Lung (tissue), 12 donors: ENCODE results near the gene DMWD. TPM values are rescaled to one million over a fixed set of nuclear protein-coding genes. Genes with fewer than 3 reads are reported as not detected.

ENCODE experiments used
- ATAC-seq: fragments of 200-7000 bp; cut with Tn5 transposase; one replicate; pipeline ENCODE4 v1.9.1; 2020; ENCODE audit warnings: moderate number of reproducible peaks; ENCODE audit not compliant: insufficient read depth, low FRiP score
- DNase-seq, 3 donors: peaks; one replicate each; pipeline ENCODE4 v3.0.0-alpha.2; 2013 to 2017
- H3K27ac ChIP-seq, 2 donors: one replicate each; pipeline ENCODE4 v1.5.1; 2013; ENCODE audit warnings: mild to moderate bottlenecking in 2 of 2, moderate library complexity in 2 of 2, control low read depth in 1 of 2, inconsistent platforms in 1 of 2, low read depth in 1 of 2, low read length in 1 of 2
- H3K27me3 ChIP-seq, 3 donors: one replicate each; pipeline ENCODE4 v1.5.1; 2013; ENCODE audit warnings: low read length in 2 of 3; ENCODE audit not compliant: control insufficient read depth in 3 of 3, insufficient read depth in 3 of 3
- H3K36me3 ChIP-seq, 4 donors: one replicate each; pipeline ENCODE4 v1.5.1; 2013; ENCODE audit warnings: low read length in 4 of 4, mild to moderate bottlenecking in 1 of 4, moderate library complexity in 1 of 4; ENCODE audit not compliant: control insufficient read depth in 4 of 4, insufficient read depth in 4 of 4
- H3K4me1 ChIP-seq, 5 donors: one replicate each; pipeline ENCODE4 v1.5.1; 2013; ENCODE audit warnings: low read length in 5 of 5, mild to moderate bottlenecking in 2 of 5, moderate library complexity in 1 of 5; ENCODE audit not compliant: control insufficient read depth in 5 of 5, insufficient read depth in 5 of 5
- H3K4me3 ChIP-seq: one replicate; pipeline ENCODE4 v1.5.1; 2013; ENCODE audit warnings: mild to moderate bottlenecking, control low read depth, moderate library complexity
- H3K9ac ChIP-seq, 2 donors: one replicate each; pipeline ENCODE4 v1.5.1; 2013; ENCODE audit warnings: low read length in 2 of 2, control low read depth in 1 of 2; ENCODE audit not compliant: insufficient read depth in 1 of 2
- H3K9me3 ChIP-seq, 4 donors: one replicate each; pipeline ENCODE4 v1.5.1; 2013; ENCODE audit warnings: low read length in 3 of 4, mild to moderate bottlenecking in 1 of 4, moderate library complexity in 1 of 4; ENCODE audit not compliant: control insufficient read depth in 4 of 4, insufficient read depth in 3 of 4
- WGBS, 2 donors: extraction: QIAGEN DNeasy Blood & Tissue Kit; methylation state at CpG; one replicate each; pipeline ENCODE4 v1.1.7; 2013; 5-methylcytosine and 5-hydroxymethylcytosine counted together
- polyA plus RNA-seq, 2 donors: library from polyadenylated mRNA; stranded (reverse); fragments of 200-250 nt; gene quantifications; one replicate each; pipeline ENCODE4 v1.2.1, GENCODE V29; 2013
- total RNA-seq, 2 donors: library from RNA; depleted of rRNA in 1 of 2; stranded (reverse); fragments of >200 nt in 1 of 2; gene quantifications; one replicate each; pipeline ENCODE4 v1.2.1, GENCODE V29; 2014 to 2021
- TF ChIP-seq, protein P1 (sequence below): IDR thresholded peaks from 2 replicates; pipeline ENCODE4 v1.5.1; 2012; ENCODE audit warnings: mild to moderate bottlenecking; ENCODE audit errors: control extremely low read depth, extremely low read depth
- donor health status: control.
- donor health status: control.
- donor health status: Bipolar disorder and iron deficiency.
- donor health status: healthy.
- donor health status: DM: yes; HTN: yes; CAD: no.

DMWD gene
- total and polyA plus RNA-seq, 4 donors, result 21.2 to 58.2 (median 26.9) TPM

DNA sequence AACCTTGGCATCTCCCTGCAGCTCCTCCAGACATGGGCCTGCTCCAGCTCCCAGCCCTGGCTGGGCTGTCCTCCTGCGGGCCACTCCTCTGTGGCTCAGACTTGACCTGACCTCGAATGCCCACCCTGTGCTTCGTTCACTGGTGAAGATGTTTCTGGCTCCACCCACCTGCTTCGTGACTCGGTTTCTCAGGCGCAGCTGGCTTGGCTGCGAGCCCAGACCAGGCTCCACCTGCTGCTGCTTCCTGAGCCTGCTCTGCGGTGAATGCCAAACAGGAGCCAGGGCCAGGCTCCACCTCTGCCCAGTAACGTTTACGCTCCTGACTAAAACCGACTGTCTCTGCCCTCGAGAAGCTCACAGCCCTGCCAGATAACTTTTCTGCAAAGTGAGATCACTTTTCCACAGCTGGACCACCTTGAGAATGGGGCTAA, 31.4 kb upstream of the DMWD start:
- 61 to 81% methylated on average over 12 of the region's 12 CpGs for WGBS, 2 donors
- peaks cover 22 to 89% (median 32%) of the 10 kb centered on the region in 4 donors for H3K36me3 ChIP-seq
- H3K9me3 ChIP-seq, result no peaks in the 10 kb centered on the region
- H3K4me3 ChIP-seq, result no peak overlapping the region
- H3K27ac ChIP-seq, result no peak overlapping the region
- no peaks in the 10 kb centered on the region for H3K4me1 ChIP-seq
- ATAC-seq (no peak), DNase-seq (no peak)
- TF ChIP-seq, protein P1, sequence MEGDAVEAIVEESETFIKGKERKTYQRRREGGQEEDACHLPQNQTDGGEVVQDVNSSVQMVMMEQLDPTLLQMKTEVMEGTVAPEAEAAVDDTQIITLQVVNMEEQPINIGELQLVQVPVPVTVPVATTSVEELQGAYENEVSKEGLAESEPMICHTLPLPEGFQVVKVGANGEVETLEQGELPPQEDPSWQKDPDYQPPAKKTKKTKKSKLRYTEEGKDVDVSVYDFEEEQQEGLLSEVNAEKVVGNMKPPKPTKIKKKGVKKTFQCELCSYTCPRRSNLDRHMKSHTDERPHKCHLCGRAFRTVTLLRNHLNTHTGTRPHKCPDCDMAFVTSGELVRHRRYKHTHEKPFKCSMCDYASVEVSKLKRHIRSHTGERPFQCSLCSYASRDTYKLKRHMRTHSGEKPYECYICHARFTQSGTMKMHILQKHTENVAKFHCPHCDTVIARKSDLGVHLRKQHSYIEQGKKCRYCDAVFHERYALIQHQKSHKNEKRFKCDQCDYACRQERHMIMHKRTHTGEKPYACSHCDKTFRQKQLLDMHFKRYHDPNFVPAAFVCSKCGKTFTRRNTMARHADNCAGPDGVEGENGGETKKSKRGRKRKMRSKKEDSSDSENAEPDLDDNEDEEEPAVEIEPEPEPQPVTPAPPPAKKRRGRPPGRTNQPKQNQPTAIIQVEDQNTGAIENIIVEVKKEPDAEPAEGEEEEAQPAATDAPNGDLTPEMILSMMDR, result no peak
- H3K27me3 ChIP-seq, result no peaks in the 10 kb centered on the region
- no peak overlapping the region for H3K9ac ChIP-seq

DNA sequence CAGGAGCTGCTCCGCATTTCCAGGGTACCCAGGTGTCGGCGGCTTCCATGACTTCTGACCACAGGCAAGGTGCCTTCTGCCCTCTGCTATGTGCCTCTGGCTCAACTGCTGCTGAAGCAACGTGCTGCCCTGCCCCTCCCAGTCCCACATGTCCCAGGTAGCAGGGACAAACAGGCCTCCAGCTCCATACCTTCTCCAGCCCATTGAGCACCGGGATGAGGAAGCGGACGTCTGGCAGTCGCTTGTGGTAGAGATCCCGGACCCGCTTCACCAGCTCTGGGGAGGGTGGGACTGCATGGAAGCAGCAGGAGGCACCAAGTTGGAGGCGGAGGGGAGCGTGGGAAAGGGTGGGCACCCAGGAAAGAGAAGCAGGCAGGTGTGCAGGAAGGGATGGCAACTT, 30.5 kb upstream of the DMWD start:
- no peak overlapping the region for H3K4me3 ChIP-seq
- no peak overlapping the region for H3K9ac ChIP-seq
- H3K27ac ChIP-seq, result no peak overlapping the region
- WGBS, 2 donors, result 97% methylated on average over 12 of the region's 12 CpGs
- no peak for ATAC-seq
- H3K4me1 ChIP-seq, result no peaks in the 10 kb centered on the region
- TF ChIP-seq, protein P1, result no peak
- H3K36me3 ChIP-seq, result peaks cover 18 to 84% (median 27%) of the 10 kb centered on the region in 4 donors
- no peak for DNase-seq
- H3K27me3 ChIP-seq, result no peaks in the 10 kb centered on the region
- H3K9me3 ChIP-seq, result no peaks in the 10 kb centered on the region

DNA sequence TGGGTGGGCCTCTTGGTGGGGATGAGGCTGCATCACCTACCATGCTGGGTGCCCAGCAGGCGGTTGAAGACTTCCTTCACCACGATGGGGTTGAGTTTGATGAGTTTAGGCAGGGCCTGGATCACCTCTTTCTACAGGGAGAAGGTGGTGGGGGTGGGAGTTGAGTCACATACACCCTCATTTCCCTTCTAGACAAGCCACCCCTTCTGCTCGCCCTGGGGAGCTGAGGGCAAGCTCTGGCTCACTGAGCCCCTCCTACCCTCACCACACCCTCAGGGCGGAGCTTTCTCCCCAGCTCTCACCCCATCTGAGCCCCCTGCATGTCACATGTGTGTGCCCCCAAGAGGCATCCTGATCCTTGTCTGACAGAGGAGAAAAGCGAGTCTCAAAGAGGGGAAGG, 30.1 kb upstream of the DMWD start:
- Histone ChIP-seq H3K27me3 (no peaks in the 10 kb centered on the region), H3K4me3 (no peak overlapping the region), H3K9ac (no peak overlapping the region), H3K9me3 (no peaks in the 10 kb centered on the region), H3K27ac (no peak overlapping the region), H3K4me1 (no peaks in the 10 kb centered on the region), H3K36me3 (peaks cover 15 to 83% (median 26%) of the 10 kb centered on the region in 4 donors)
- WGBS, 2 donors, result 88 to 93% methylated on average over 5 of the region's 5 CpGs
- TF ChIP-seq, protein P1, result no peak
- DNase-seq, result no peak
- no peak for ATAC-seq

DNA sequence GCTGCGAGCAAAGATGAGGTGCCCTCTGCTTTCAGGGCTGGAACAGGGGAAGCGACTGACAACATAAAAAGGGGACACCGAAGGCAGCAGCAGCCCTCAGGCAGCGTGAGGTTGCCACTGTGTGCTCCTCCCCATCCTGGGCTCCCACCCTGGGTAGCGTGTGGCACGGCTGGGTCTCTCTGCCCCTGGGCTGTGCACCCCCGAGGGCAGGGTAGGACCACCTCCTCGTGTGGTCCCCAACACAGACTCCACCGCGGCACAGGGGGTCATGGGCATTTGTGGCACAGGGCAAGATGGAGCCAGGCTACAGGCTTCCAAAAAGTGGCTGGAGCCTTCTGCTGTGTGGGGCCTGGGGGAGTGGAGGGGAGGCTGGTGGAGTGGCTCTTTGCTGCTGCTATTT, 28.9 kb upstream of the DMWD start:
- 86 to 90% methylated on average over 10 of the region's 10 CpGs for WGBS, 2 donors
- Histone ChIP-seq H3K4me3 (no peak overlapping the region), H3K9ac (no peak overlapping the region), H3K36me3 (peaks cover 10 to 72% (median 21%) of the 10 kb centered on the region in 4 donors), H3K4me1 (peaks cover 0 to 4% (median 0%) of the 10 kb centered on the region in 5 donors), H3K27me3 (no peaks in the 10 kb centered on the region), H3K9me3 (no peaks in the 10 kb centered on the region), H3K27ac (no peak overlapping the region)
- no peak for ATAC-seq
- TF ChIP-seq, protein P1, result no peak
- DNase-seq, result no peak
